H9 (cell line): ENCODE measurements around the gene TNKS1BP1. TPM values are rescaled to one million over a fixed set of nuclear protein-coding genes. Genes with fewer than 3 reads are reported as not detected.

ENCODE experiments used
- DNase-seq: peaks from one replicate; pipeline ENCODE4 v3.0.0-alpha.2; 2017
- H2AFZ ChIP-seq: one replicate; pipeline ENCODE4 v1.6.1; 2013; ENCODE audit warnings: mild to moderate bottlenecking, low read length, control low read depth, moderate library complexity
- H2AK5ac ChIP-seq: 2 replicates; pipeline ENCODE4 v1.6.1; 2013; ENCODE audit warnings: low read length, control low read depth, mixed read lengths; ENCODE audit not compliant: insufficient read length
- H2BK120ac ChIP-seq: one replicate; pipeline ENCODE4 v1.6.1; 2013; ENCODE audit warnings: low read depth, mild to moderate bottlenecking, low read length, control low read depth, inconsistent platforms; ENCODE audit not compliant: poor library complexity, severe bottlenecking
- H2BK12ac ChIP-seq: 2 replicates; pipeline ENCODE4 v1.6.1; 2013; ENCODE audit warnings: low read length, control low read depth, mixed read lengths, low read depth; ENCODE audit not compliant: insufficient read length
- H2BK15ac ChIP-seq: 2 replicates; pipeline ENCODE4 v1.6.1; 2013; ENCODE audit warnings: low read depth, low read length, control low read depth
- H2BK20ac ChIP-seq: one replicate; pipeline ENCODE4 v1.6.1; 2013; ENCODE audit warnings: low read depth, mild to moderate bottlenecking, low read length, control low read depth, inconsistent platforms; ENCODE audit not compliant: poor library complexity, severe bottlenecking
- H2BK5ac ChIP-seq: 2 replicates; pipeline ENCODE4 v1.6.1; 2013; ENCODE audit warnings: low read length, control low read depth, mixed read lengths; ENCODE audit not compliant: insufficient read length
- H3K14ac ChIP-seq: 2 replicates; pipeline ENCODE4 v1.6.1; 2013; ENCODE audit warnings: low read length, control low read depth; ENCODE audit not compliant: insufficient read depth
- H3K18ac ChIP-seq: 2 replicates; pipeline ENCODE4 v1.6.1; 2013; ENCODE audit warnings: low read depth, mild to moderate bottlenecking, mixed read lengths, low read length, control low read depth; ENCODE audit not compliant: insufficient read length
- H3K23ac ChIP-seq: 2 replicates; pipeline ENCODE4 v1.6.1; 2013; ENCODE audit warnings: low read length, control low read depth, mixed read lengths, low read depth; ENCODE audit not compliant: insufficient read length
- H3K23me2 ChIP-seq: 2 replicates; pipeline ENCODE4 v1.6.1; 2013; ENCODE audit warnings: low read depth, mild to moderate bottlenecking, mixed read lengths, low read length, control low read depth; ENCODE audit not compliant: insufficient read length, poor library complexity, severe bottlenecking
- H3K27ac ChIP-seq: 2 replicates; pipeline ENCODE4 v1.5.1; 2013; ENCODE audit warnings: low read length, control low read depth, mixed read lengths, low read depth; ENCODE audit not compliant: insufficient read length
- H3K27me3 ChIP-seq: 2 replicates; pipeline ENCODE4 v1.6.1; 2013; ENCODE audit warnings: low read length, control low read depth, inconsistent platforms; ENCODE audit not compliant: insufficient read depth
- H3K4ac ChIP-seq: 2 replicates; pipeline ENCODE4 v1.6.1; 2013; ENCODE audit warnings: low read depth, mild to moderate bottlenecking, control low read depth, inconsistent platforms, low read length, moderate library complexity
- H3K4me1 ChIP-seq: 2 replicates; pipeline ENCODE4 v1.6.1; 2013; ENCODE audit warnings: low read length, control low read depth, inconsistent platforms; ENCODE audit not compliant: insufficient read depth
- H3K4me2 ChIP-seq: 2 replicates; pipeline ENCODE4 v1.6.1; 2013; ENCODE audit warnings: low read length, control low read depth, mixed read lengths; ENCODE audit not compliant: insufficient read length, insufficient read depth
- H3K56ac ChIP-seq: 2 replicates; pipeline ENCODE4 v1.6.1; 2013; ENCODE audit warnings: low read depth, mild to moderate bottlenecking, mixed read lengths, low read length, control low read depth; ENCODE audit not compliant: insufficient read length
- H3K79me1 ChIP-seq: 2 replicates; pipeline ENCODE4 v1.6.1; 2013; ENCODE audit warnings: low read depth, mild to moderate bottlenecking, moderate library complexity, low read length, control low read depth, inconsistent platforms; ENCODE audit not compliant: insufficient read depth, poor library complexity, severe bottlenecking
- H3K79me2 ChIP-seq: 2 replicates; pipeline ENCODE4 v1.6.1; 2013; ENCODE audit warnings: low read length, control low read depth, inconsistent platforms; ENCODE audit not compliant: insufficient read depth
- H3K9ac ChIP-seq: 2 replicates; pipeline ENCODE4 v1.6.1; 2013; ENCODE audit warnings: low read length, control low read depth, mixed read lengths; ENCODE audit not compliant: insufficient read length; ENCODE audit errors: extremely low read depth
- H3K9me3 ChIP-seq: one replicate; pipeline ENCODE4 v1.6.1; 2013; ENCODE audit warnings: low read depth, low read length, inconsistent platforms; ENCODE audit not compliant: control insufficient read depth
- H3T11ph ChIP-seq: one replicate; pipeline ENCODE4 v1.6.1; 2013; ENCODE audit warnings: mild to moderate bottlenecking, low read length, control low read depth, inconsistent platforms
- H4K20me1 ChIP-seq: one replicate; pipeline ENCODE4 v1.6.1; 2013; ENCODE audit not compliant: control insufficient read depth, insufficient read length, insufficient read depth
- H4K5ac ChIP-seq: 2 replicates; pipeline ENCODE4 v1.6.1; 2013; ENCODE audit warnings: low read depth, mild to moderate bottlenecking, mixed read lengths, low read length, control low read depth; ENCODE audit not compliant: insufficient read length
- H4K8ac ChIP-seq: replicated peaks from 2 replicates; pipeline ENCODE4 v1.6.1; 2013; ENCODE audit warnings: low read length, control low read depth, mixed read lengths, low read depth; ENCODE audit not compliant: insufficient read length
- H4K91ac ChIP-seq: 2 replicates; pipeline ENCODE4 v1.6.1; 2013; ENCODE audit warnings: low read depth, mild to moderate bottlenecking, moderate library complexity, mixed read lengths, low read length, control low read depth; ENCODE audit not compliant: insufficient read length
- H3K27ac Mint-ChIP-seq, 3 experiments: 2 replicates in 2 of 3; 3 replicates in 1 of 3; pipeline ENCODE4 v1.8.0; 2020 to 2021; ENCODE audit warnings: mixed read lengths in 3 of 3, mild to moderate bottlenecking in 1 of 3, moderate library complexity in 1 of 3
- H3K27me3 Mint-ChIP-seq: 2 replicates; pipeline ENCODE4 v1.8.0; 2021; ENCODE audit warnings: low read depth, mild to moderate bottlenecking, moderate library complexity, mixed read lengths
- H3K36me3 Mint-ChIP-seq, 3 experiments: 2 replicates in 2 of 3; 3 replicates in 1 of 3; pipeline ENCODE4 v1.8.0; 2020 to 2021; ENCODE audit warnings: low read depth in 3 of 3, mixed read lengths in 3 of 3; ENCODE audit not compliant: insufficient read depth in 1 of 3
- H3K4me1 Mint-ChIP-seq, 2 experiments: 2 replicates each; pipeline ENCODE4 v1.8.0; 2020; ENCODE audit warnings: mixed read lengths in 2 of 2
- H3K4me3 Mint-ChIP-seq, 2 experiments: 2 replicates in 1 of 2; 3 replicates in 1 of 2; pipeline ENCODE4 v1.8.0; 2020 to 2021; ENCODE audit warnings: mild to moderate bottlenecking in 2 of 2, mixed read lengths in 2 of 2, moderate library complexity in 1 of 2
- H3K9me3 Mint-ChIP-seq, 2 experiments: 2 replicates in 1 of 2; 3 replicates in 1 of 2; pipeline ENCODE4 v1.8.0; 2020; ENCODE audit warnings: mild to moderate bottlenecking in 2 of 2, mixed read lengths in 2 of 2, moderate library complexity in 1 of 2
- CTCF ChIP-seq: fragments of 200-600 bp; sonication (generic); conservative IDR thresholded peaks from 3 replicates; pipeline ENCODE4 v1.8.0; 2021; ENCODE audit warnings: antibody characterized with exemption, mild to moderate bottlenecking
- WGBS: extraction: QIAGEN DNeasy Blood & Tissue Kit; methylation state at CpG from one replicate; pipeline ENCODE4 v1.1.7; 2013; ENCODE audit warnings: missing lambda C conversion rate, low lambda C conversion rate, mixed read lengths; ENCODE audit not compliant: insufficient read length; ENCODE audit errors: extremely low coverage; 5-methylcytosine and 5-hydroxymethylcytosine counted together
- total RNA-seq: library from RNA; stranded (reverse); gene quantifications from 2 replicates; pipeline ENCODE4 v1.2.1, GENCODE V29; 2021

The TNKS1BP1 gene
- total RNA-seq, 1 experiment from 2014 or later = 130 TPM

GRCh38 chr11:57358543-57358961 is 33.8 kb upstream of the TNKS1BP1 start:
- H2BK5ac ChIP-seq = no peak overlapping the region
- H3K14ac ChIP-seq = no peak overlapping the region
- no peaks in the 10 kb centered on the region for H3K79me2 ChIP-seq
- no peaks in the 10 kb centered on the region for H3K9me3 ChIP-seq
- Mint-ChIP-seq H3K27me3 (peaks cover 25% of the 10 kb centered on the region), H3K9me3 (0 out of 5 replicates have a peak, but pooled peaks cover 0 to 2% of the 10 kb centered on the region in 2 experiments), H3K4me3 (no peak overlapping the region), H3K27ac (no peak overlapping the region), H3K36me3 (no peaks in the 10 kb centered on the region), H3K4me1 (peaks cover 21 to 24% of the 10 kb centered on the region in 2 experiments)
- no CpG with 5 or more reads among the region's 9 CpGs for WGBS
- no peak overlapping the region for H4K8ac ChIP-seq
- H2AK5ac ChIP-seq = no peak overlapping the region
- no peaks in the 10 kb centered on the region for H3K4me1 ChIP-seq
- no peak overlapping the region for H2BK12ac ChIP-seq
- H3K18ac ChIP-seq = no peak overlapping the region
- H3K23me2 ChIP-seq = no peaks in the 10 kb centered on the region
- H3K56ac ChIP-seq = no peak overlapping the region
- no peak overlapping the region for H2BK20ac ChIP-seq
- H2AFZ ChIP-seq = no peak overlapping the region
- H3K23ac ChIP-seq = no peak overlapping the region
- no peak overlapping the region for H2BK15ac ChIP-seq
- no peaks in the 10 kb centered on the region for H4K20me1 ChIP-seq
- no peak for TF ChIP-seq CTCF
- H4K5ac ChIP-seq = no peak overlapping the region
- no peak overlapping the region for H4K91ac ChIP-seq
- H3K27me3 ChIP-seq = no peaks in the 10 kb centered on the region
- no peaks in the 10 kb centered on the region for H3K79me1 ChIP-seq
- no peak overlapping the region for H3K27ac ChIP-seq
- no peak overlapping the region for H3K4me2 ChIP-seq
- H2BK120ac ChIP-seq = no peak overlapping the region
- no peak for DNase-seq
- no peak overlapping the region for H3K4ac ChIP-seq
- H3K9ac ChIP-seq = no peak overlapping the region
- no peak overlapping the region for H3T11ph ChIP-seq
